Activated B cell treated with CpG ODN at 0.5 μM for 24 hours (primary cell): ENCODE data around the gene SPON1. TPM values are rescaled to one million over a fixed set of nuclear protein-coding genes. Genes with fewer than 3 reads are reported as not detected.

ENCODE experiments used
- ATAC-seq: fragments of 200-7000 bp; cut with Tn5 transposase; one replicate; pipeline ENCODE4 v1.10.0; 2021; ENCODE audit warnings: low read depth, mild to moderate bottlenecking, moderate library complexity
- CTCF ChIA-PET: fragments of 350-600 bp; sonication (Branson Sonifier 250); formaldehyde crosslinking; loops from one replicate; lab custom pipeline; 2021; ENCODE audit warnings: antibody characterized with exemption; lab: Charles Lee
- POLR2A ChIA-PET: fragments of 350-600 bp; sonication (Branson Sonifier 250); formaldehyde crosslinking; loops from one replicate; lab custom pipeline; 2021; ENCODE audit warnings: antibody characterized with exemption; lab: Charles Lee
- DNase-seq: peaks from one replicate; pipeline ENCODE4 v3.0.0; 2022
- H3K27ac Mint-ChIP-seq: one replicate; pipeline ENCODE4 v1.8.0; 2020; ENCODE audit warnings: mixed read lengths
- H3K27me3 Mint-ChIP-seq: one replicate; pipeline ENCODE4 v1.8.0; 2021; ENCODE audit warnings: mixed read lengths
- H3K36me3 Mint-ChIP-seq: one replicate; pipeline ENCODE4 v1.8.0; 2021; ENCODE audit warnings: low read depth, mixed read lengths
- H3K4me1 Mint-ChIP-seq: one replicate; pipeline ENCODE4 v1.8.0; 2021; ENCODE audit warnings: mixed read lengths
- H3K4me3 Mint-ChIP-seq: one replicate; pipeline ENCODE4 v1.8.0; 2020; ENCODE audit warnings: mild to moderate bottlenecking, mixed read lengths
- H3K9me3 Mint-ChIP-seq: one replicate; pipeline ENCODE4 v1.8.0; 2020; ENCODE audit warnings: mixed read lengths
- intact Hi-C: fragments of 100-400 bp; cut with micrococcal nuclease; formaldehyde crosslinking; loops from one replicate; pipeline ENCODE4 v1.15.1; 2024
- total RNA-seq: library from RNA; stranded (reverse); gene quantifications from 2 replicates; pipeline ENCODE4 v1.2.3, GENCODE V29; 2022
- TF ChIP-seq, protein P1 (sequence below): fragments of 200-600 bp; IDR thresholded peaks from one replicate; pipeline ENCODE4 v1.8.0; 2022; ENCODE audit warnings: antibody characterized with exemption, mild to moderate bottlenecking

The SPON1 gene
- total RNA-seq, 1 donor from 2014 or later, result not detected

DNA sequence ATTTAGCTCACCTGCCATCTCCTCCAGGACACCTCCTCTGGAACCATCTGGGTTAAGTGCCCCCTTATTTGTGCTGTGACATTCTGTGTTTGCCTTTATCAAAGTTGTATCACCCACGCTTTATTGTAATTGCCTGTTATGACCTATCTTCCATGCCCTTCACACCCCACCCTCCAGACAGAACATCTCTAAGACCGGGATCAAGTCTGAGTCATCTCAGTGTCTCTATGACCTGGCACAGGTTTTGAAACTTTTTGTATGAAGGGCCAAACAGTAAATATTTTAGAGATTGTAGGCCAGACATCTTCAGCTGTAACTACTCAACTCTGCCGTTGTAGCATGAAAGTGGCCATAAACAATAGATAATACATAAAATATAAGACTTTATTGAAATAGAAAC is 161.8 kb downstream of the SPON1 start:
- Mint-ChIP-seq H3K4me3 (no peak overlapping the region), H3K9me3 (peaks cover 8% of the 10 kb centered on the region), H3K27ac (no peak overlapping the region), H3K4me1 (no peaks in the 10 kb centered on the region), H3K27me3 (no peaks in the 10 kb centered on the region), H3K36me3 (no peaks in the 10 kb centered on the region)
- TF ChIP-seq, protein P1, sequence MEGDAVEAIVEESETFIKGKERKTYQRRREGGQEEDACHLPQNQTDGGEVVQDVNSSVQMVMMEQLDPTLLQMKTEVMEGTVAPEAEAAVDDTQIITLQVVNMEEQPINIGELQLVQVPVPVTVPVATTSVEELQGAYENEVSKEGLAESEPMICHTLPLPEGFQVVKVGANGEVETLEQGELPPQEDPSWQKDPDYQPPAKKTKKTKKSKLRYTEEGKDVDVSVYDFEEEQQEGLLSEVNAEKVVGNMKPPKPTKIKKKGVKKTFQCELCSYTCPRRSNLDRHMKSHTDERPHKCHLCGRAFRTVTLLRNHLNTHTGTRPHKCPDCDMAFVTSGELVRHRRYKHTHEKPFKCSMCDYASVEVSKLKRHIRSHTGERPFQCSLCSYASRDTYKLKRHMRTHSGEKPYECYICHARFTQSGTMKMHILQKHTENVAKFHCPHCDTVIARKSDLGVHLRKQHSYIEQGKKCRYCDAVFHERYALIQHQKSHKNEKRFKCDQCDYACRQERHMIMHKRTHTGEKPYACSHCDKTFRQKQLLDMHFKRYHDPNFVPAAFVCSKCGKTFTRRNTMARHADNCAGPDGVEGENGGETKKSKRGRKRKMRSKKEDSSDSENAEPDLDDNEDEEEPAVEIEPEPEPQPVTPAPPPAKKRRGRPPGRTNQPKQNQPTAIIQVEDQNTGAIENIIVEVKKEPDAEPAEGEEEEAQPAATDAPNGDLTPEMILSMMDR, result no peak
- intact Hi-C loops, result no loop called here
- ChIA-PET POLR2A (no interaction called here), CTCF (no interaction called here)
- DNase-seq, result no peak
- no peak for ATAC-seq

DNA sequence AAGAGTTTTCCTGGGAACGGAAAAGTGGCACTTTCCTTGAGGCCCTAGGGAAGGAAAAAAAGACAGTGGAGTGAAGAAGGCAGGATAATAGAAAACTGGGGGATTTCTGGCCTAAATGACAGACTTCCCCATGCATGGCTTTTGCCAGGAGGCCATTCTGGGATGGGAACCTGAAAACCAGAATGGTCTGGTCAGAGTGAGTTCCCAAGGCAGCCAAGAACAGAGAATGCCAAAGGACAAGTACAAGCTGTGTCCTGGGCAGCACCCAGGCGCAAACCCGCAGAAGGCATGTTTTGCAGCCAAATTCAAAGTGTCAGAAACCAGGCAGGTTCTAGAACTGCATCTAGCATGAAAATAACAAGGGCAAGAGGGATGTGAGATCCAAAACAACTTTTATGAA is 162.4 kb downstream of the SPON1 start:
- DNase-seq (no peak), ATAC-seq (no peak)
- Mint-ChIP-seq H3K9me3 (peaks cover 8% of the 10 kb centered on the region), H3K27me3 (no peaks in the 10 kb centered on the region), H3K4me1 (no peaks in the 10 kb centered on the region), H3K27ac (no peak overlapping the region), H3K4me3 (no peak overlapping the region), H3K36me3 (no peaks in the 10 kb centered on the region)
- TF ChIP-seq, protein P1, result no peak
- intact Hi-C loops, result no loop called here
- CTCF ChIA-PET, result no interaction called here
- POLR2A ChIA-PET, result no interaction called here

DNA sequence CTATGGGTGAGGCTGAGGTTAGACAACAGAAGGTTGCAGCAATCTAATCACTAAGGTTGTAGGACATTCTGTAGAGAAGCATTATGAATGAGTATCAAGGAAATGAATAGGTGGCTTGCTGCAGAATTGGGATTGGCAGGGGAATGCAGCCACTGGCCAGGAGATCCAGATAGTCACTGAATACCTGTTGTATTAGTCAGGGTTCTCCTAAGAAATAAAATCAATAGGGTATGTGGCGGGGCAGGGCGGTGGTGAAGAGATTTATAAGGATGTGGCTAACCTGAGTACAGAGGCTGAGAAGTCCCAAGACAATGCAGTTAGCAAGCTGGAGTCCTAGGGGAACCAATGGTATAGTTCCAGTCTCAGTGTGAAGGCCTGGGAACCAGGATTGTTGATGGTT is 163.0 kb downstream of the SPON1 start:
- ChIA-PET CTCF (no interaction called here), POLR2A (no interaction called here)
- TF ChIP-seq, protein P1, result no peak
- intact Hi-C loops, result no loop called here
- ATAC-seq (no peak), DNase-seq (no peak)
- H3K4me3 Mint-ChIP-seq, result no peak overlapping the region
- peaks cover 8% of the 10 kb centered on the region for H3K9me3 Mint-ChIP-seq
- no peaks in the 10 kb centered on the region for H3K4me1 Mint-ChIP-seq
- H3K27me3 Mint-ChIP-seq, result no peaks in the 10 kb centered on the region
- H3K27ac Mint-ChIP-seq, result no peak overlapping the region
- H3K36me3 Mint-ChIP-seq, result no peaks in the 10 kb centered on the region

DNA sequence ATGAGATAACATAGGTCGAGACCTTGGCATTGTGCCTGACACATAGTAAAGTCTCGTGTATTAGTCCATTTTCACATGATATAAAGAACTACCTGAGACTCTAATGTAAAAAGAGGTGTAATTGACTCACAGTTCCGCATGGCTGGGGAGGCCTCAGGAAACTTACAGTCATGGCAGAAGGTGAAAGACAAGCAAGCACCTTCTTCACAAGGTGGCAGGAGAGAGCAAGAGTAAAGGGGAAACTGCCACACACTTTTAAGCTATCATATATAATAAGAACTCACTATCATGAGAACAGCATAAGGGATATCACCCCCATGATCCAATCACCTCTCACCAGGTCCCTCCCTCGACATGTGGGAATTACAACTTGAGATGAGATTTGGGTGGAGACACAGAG is 165.2 kb downstream of the SPON1 start:
- Mint-ChIP-seq H3K27me3 (no peaks in the 10 kb centered on the region), H3K27ac (no peak overlapping the region), H3K9me3 (peaks cover 8% of the 10 kb centered on the region), H3K4me3 (no peak overlapping the region), H3K36me3 (no peaks in the 10 kb centered on the region), H3K4me1 (no peaks in the 10 kb centered on the region)
- TF ChIP-seq, protein P1, result no peak
- DNase-seq (no peak), ATAC-seq (no peak)
- intact Hi-C loops, result no loop called here
- CTCF ChIA-PET, result no interaction called here
- POLR2A ChIA-PET, result no interaction called here

DNA sequence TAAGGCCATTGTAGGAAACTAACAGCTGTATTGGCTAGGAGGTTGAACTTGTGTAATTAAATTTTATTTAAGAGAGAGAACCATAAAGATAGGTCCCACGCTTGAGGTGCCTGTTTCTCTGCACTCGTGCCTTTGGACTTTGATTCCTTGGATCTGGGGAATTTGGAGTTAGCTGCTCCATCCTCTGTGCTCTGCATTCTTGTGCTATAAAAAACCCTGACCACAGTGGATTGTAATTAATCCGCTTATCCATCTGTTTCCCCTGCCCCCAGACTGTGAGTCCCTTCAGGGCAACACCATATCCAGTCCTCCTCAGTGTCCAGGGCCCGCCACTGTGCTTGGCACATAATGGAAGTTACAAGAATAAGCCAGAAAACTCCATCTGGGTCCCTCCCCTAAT is 169.8 kb downstream of the SPON1 start:
- no peak for DNase-seq
- H3K4me1 Mint-ChIP-seq, result no peaks in the 10 kb centered on the region
- H3K36me3 Mint-ChIP-seq, result no peaks in the 10 kb centered on the region
- peaks cover 8% of the 10 kb centered on the region for H3K9me3 Mint-ChIP-seq
- POLR2A ChIA-PET, result no interaction called here
- intact Hi-C loops, result no loop called here
- H3K27ac Mint-ChIP-seq, result no peak overlapping the region
- TF ChIP-seq, protein P1, result no peak
- H3K4me3 Mint-ChIP-seq, result no peak overlapping the region
- H3K27me3 Mint-ChIP-seq, result no peaks in the 10 kb centered on the region
- CTCF ChIA-PET, result no interaction called here
- no peak for ATAC-seq
